NT2/D1 (cell line): ENCODE measurements around the gene DUSP7.

Experiments used
- DNase-seq: peaks from one replicate; pipeline ENCODE4 v3.0.0-alpha.2; 2011; ENCODE audit warnings: low read depth, low spot score
- H3K27me3 ChIP-seq: 2 replicates; pipeline ENCODE4 v1.6.0; 2011; ENCODE audit warnings: mild to moderate bottlenecking; ENCODE audit not compliant: insufficient read length, insufficient read depth
- H3K36me3 ChIP-seq: 2 replicates; pipeline ENCODE4 v1.6.1; 2011; ENCODE audit warnings: mild to moderate bottlenecking, low read length, mixed read lengths; ENCODE audit not compliant: insufficient read depth, insufficient read length
- H3K4me1 ChIP-seq: 2 replicates; pipeline ENCODE4 v1.5.1; 2011; ENCODE audit not compliant: insufficient read depth, insufficient read length
- H3K4me3 ChIP-seq: 2 replicates; pipeline ENCODE4 v1.5.1; 2011; ENCODE audit warnings: low read depth; ENCODE audit not compliant: insufficient read length
- H3K9ac ChIP-seq: 2 replicates; pipeline ENCODE4 v1.6.0; 2011; ENCODE audit warnings: low read depth; ENCODE audit not compliant: insufficient read length
- H3K9me3 ChIP-seq: 2 replicates; pipeline ENCODE4 v1.5.1; 2011; ENCODE audit warnings: mild to moderate bottlenecking, low read length; ENCODE audit not compliant: insufficient read depth
- SUZ12 ChIP-seq: IDR thresholded peaks from 2 replicates; pipeline ENCODE4 v1.6.1; 2011; ENCODE audit not compliant: insufficient read length, insufficient read depth; ENCODE audit errors: extremely low read depth
- YY1 ChIP-seq: IDR thresholded peaks from 2 replicates; pipeline ENCODE4 v1.6.1; 2011; ENCODE audit not compliant: insufficient read length, insufficient read depth
- ZNF274 ChIP-seq: IDR thresholded peaks from 2 replicates; pipeline ENCODE4 v1.6.1; 2011; ENCODE audit warnings: mild to moderate bottlenecking, low read depth, low read length

DUSP7 gene

DNA sequence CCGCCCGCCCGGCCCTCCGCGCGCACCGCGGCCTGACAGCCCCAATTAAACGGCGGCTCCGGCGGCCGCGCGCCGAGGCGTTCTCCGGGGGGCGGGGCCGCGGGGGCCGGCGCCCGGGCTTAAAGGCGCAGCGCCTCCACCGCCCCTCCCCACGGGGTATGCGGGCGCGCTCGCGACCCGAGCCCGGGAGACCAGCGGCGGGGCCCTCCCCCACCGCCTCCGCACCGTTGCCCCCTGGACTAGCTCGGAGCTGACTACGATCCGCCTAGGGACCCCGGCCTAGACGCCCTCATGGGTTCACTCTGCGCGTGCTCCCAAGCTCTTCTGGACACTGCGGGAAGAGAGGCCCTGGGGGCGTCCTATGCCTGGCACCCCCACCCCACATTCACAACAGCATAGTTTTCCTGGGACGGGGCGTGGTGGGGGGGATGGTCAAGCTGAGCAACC, at the start of gene DUSP7:
DUSP7 (minus strand) TSS at position 51 of the 447 bp plus-strand sequence. CDS start 205 bp downstream, outside the sequence.
- TF ChIP-seq YY1 = no peak
- DNase-seq = no peak
- H3K4me1 ChIP-seq = peaks cover 16% of the 10 kb centered on the region
- peaks cover 32% of the 10 kb centered on the region for H3K36me3 ChIP-seq
- H3K9me3 ChIP-seq = no peaks in the 10 kb centered on the region
- peaks cover 27% of the 10 kb centered on the region for H3K27me3 ChIP-seq
- peak within 1 kb of the TSS; percentile 96 for H3K9ac ChIP-seq
- peak within 1 kb of the TSS; percentile 89 for H3K4me3 ChIP-seq

- Histone ChIP-seq H3K9ac (no peak overlapping the region), H3K9me3 (peaks cover 20% of the 10 kb centered on the region), H3K36me3 (peaks cover 42% of the 10 kb centered on the region), H3K4me3 (no peak overlapping the region), H3K27me3 (no peaks in the 10 kb centered on the region), H3K4me1 (no peaks in the 10 kb centered on the region)
- TF ChIP-seq ZNF274 (no peak), YY1 (no peak), SUZ12 (no peak)
- no peak for DNase-seq
Observed at GRCh38 chr3:52104684-52105640, 48.6 kb upstream of the DUSP7 start.

DNA sequence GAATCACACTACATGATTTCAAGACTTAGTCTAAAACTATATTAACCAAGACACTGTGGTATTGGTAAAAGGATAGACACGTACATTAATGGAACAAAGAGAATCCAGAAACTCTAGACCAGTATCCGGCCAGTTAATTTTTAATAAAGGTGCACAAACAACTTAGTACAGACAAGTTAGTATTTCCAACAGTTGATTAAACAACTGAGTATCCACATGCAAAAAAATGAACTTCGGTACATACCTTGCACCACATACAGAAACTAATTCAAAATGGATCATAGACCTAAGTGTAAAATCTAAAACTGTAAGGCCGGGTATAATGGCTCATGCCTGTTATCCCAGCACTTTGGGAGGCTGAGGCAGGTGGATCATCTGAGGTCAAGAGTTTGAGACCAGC, 46.6 kb upstream of the DUSP7 start:
- Histone ChIP-seq H3K9me3 (peaks cover 20% of the 10 kb centered on the region), H3K4me3 (no peak overlapping the region), H3K36me3 (peaks cover 37% of the 10 kb centered on the region), H3K4me1 (no peaks in the 10 kb centered on the region), H3K9ac (no peak overlapping the region), H3K27me3 (no peaks in the 10 kb centered on the region)
- TF ChIP-seq ZNF274 (no peak), YY1 (no peak), SUZ12 (no peak)
- DNase-seq = no peak

- no peaks in the 10 kb centered on the region for H3K27me3 ChIP-seq
- no peak for TF ChIP-seq SUZ12
- no peak for TF ChIP-seq ZNF274
- TF ChIP-seq YY1 = no peak
- no peak overlapping the region for H3K4me3 ChIP-seq
- H3K9ac ChIP-seq = no peak overlapping the region
- DNase-seq = no peak
- H3K4me1 ChIP-seq = no peaks in the 10 kb centered on the region
- peaks cover 47% of the 10 kb centered on the region for H3K36me3 ChIP-seq
- peaks cover 20% of the 10 kb centered on the region for H3K9me3 ChIP-seq
Observed at GRCh38 chr3:52099001-52099401, 42.6 kb upstream of the DUSP7 start.

DNA sequence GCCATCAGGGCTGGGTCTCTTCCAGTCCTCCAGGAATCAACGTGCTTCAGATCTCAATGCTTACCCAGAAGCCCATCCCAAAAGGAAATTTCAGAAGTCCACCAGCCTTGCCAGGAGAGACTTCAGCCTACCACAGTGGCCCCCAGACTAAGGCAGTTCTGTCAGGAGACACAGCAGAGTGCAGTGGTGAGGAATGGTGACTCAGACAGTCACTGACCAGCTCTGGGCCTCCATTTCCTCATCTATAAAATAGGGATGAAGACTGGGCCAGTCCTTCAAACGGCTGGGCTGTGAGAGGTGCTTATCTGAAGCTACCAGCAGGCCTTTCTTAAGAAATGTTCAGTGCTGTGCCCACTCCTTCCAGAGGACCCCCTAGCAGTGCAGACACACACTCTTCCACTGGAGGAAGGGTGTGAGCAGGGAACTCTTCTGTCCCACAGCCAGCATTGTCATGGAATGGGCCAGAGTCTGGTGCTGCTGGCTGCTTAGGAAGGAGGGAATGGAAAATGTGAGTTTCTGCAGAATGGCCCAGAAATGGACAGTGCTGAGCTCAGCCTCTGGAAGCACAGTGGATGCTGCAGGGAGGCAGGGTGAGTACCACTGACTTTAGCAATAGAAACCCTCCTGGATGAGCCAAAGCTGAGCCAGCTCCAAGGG, 41.6 kb upstream of the DUSP7 start:
- TF ChIP-seq SUZ12 (no peak), YY1 (no peak), ZNF274 (no peak)
- no peak overlapping the region for H3K9ac ChIP-seq
- H3K36me3 ChIP-seq = peaks cover 54% of the 10 kb centered on the region

GRCh38 chr3:52095990-52096775, 39.8 kb upstream of the DUSP7 start:
- H3K4me1 ChIP-seq = peaks cover 3% of the 10 kb centered on the region
- no peaks in the 10 kb centered on the region for H3K27me3 ChIP-seq
- no peak overlapping the region for H3K4me3 ChIP-seq
- TF ChIP-seq ZNF274 = no peak
- no peak for TF ChIP-seq YY1
- no peak for TF ChIP-seq SUZ12
- DNase-seq = no peak
- H3K36me3 ChIP-seq = peaks cover 63% of the 10 kb centered on the region
- peaks cover 5% of the 10 kb centered on the region for H3K9me3 ChIP-seq
- no peak overlapping the region for H3K9ac ChIP-seq

More for the DNA sequence above, 41.6 kb upstream of the DUSP7 start:
- H3K4me1 ChIP-seq = no peaks in the 10 kb centered on the region
- H3K4me3 ChIP-seq = no peak overlapping the region
- H3K27me3 ChIP-seq = no peaks in the 10 kb centered on the region
- DNase-seq = no peak
- peaks cover 20% of the 10 kb centered on the region for H3K9me3 ChIP-seq
